Adipocyte (in vitro differentiated cells): Measurements from ENCODE around the gene HACL1.

Experiments
- DNase-seq: peaks from one replicate; pipeline ENCODE4 v3.0.0-alpha.2; 2015; ENCODE audit warnings: low read depth
- H3K27me3 ChIP-seq: replicated peaks from 2 replicates; pipeline ENCODE4 v1.7.0; 2013; ENCODE audit warnings: mild to moderate bottlenecking, low read length, moderate library complexity; ENCODE audit not compliant: control insufficient read depth, insufficient read depth
- H3K36me3 ChIP-seq: 2 replicates; pipeline ENCODE4 v1.7.0; 2013; ENCODE audit warnings: low read length, mild to moderate bottlenecking, moderate library complexity; ENCODE audit not compliant: control insufficient read depth, insufficient read depth, severe bottlenecking
- H3K4me1 ChIP-seq: 2 replicates; pipeline ENCODE4 v1.7.0; 2013; ENCODE audit warnings: mild to moderate bottlenecking, low read length, moderate library complexity; ENCODE audit not compliant: control insufficient read depth, insufficient read depth
- H3K4me3 ChIP-seq: 2 replicates; pipeline ENCODE4 v1.7.0; 2013; ENCODE audit warnings: mild to moderate bottlenecking, low read length, moderate library complexity
- H3K9ac ChIP-seq: 2 replicates; pipeline ENCODE4 v1.7.0; 2013; ENCODE audit warnings: mild to moderate bottlenecking, low read length, moderate library complexity
- H3K9me3 ChIP-seq: 2 replicates; pipeline ENCODE4 v1.7.0; 2013; ENCODE audit warnings: mild to moderate bottlenecking, low read length, moderate library complexity; ENCODE audit not compliant: control insufficient read depth

The HACL1 gene

DNA sequence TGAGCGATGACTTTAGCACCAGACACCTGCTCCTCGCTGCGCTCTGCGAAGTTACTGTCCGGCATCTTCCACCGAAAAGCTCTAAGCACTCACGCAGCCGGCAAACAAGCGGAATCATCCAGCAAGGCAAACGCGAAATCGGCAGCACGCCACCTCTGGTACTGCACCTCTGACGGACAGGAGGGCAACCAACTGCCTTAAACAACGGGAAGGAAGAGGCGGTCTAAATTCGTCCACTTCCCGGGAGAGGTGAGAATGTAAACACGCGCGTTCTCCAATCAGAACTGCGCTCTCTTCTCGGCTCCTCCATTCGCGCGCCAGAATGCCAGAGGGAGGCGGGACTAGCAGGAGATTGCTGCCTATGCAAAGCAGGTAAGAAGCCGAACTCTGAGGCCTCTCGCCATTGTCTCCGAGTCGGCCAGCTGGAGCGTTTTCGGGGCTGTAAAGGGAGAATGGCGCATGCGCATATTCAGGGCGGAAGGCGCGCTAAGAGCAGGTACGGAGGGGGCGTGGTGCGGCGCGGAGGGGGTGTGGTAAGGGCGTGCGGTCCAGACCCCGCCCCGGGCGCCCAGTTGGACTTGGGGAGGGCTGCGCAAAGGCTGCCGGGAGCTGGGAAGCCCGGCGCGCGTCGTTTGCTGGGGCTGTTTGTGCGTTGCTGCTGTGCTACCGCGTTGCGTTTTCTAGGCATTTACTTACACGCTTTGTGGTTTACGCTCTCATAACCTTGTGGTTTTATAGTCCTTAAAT is at the start of gene HACL1, which contains the start of gene BTD:
Gene HACL1 (minus strand): TSS at position 171 of the 747 bp plus-strand sequence. CDS start 106 bp downstream, at position 65.
Gene BTD (plus strand): TSS at position 347 of the 747 bp plus-strand sequence. CDS start 33,695 bp downstream, outside the sequence.
- peaks cover 43% of the 10 kb centered on the region for H3K4me1 ChIP-seq
- DNase-seq = peak; percentile 99
- peak within 1 kb of the TSS; percentile 89 for H3K9ac ChIP-seq
- peaks cover 32% of the 10 kb centered on the region for H3K36me3 ChIP-seq
- peak within 1 kb of the TSS; percentile 95 for H3K4me3 ChIP-seq
- no peaks in the 10 kb centered on the region for H3K9me3 ChIP-seq
- no peaks in the 10 kb centered on the region for H3K27me3 ChIP-seq

- H3K9me3 ChIP-seq = no peaks in the 10 kb centered on the region
- DNase-seq = no peak
- no peaks in the 10 kb centered on the region for H3K36me3 ChIP-seq
- no peak overlapping the region for H3K9ac ChIP-seq
- no peaks in the 10 kb centered on the region for H3K27me3 ChIP-seq
- peaks cover 36% of the 10 kb centered on the region for H3K4me1 ChIP-seq
- H3K4me3 ChIP-seq = no peak overlapping the region
Measured at GRCh38 chr3:15649858-15650257, 48.5 kb upstream of the HACL1 start.

- Histone ChIP-seq H3K27me3 (no peaks in the 10 kb centered on the region), H3K9ac (no peak overlapping the region), H3K9me3 (no peaks in the 10 kb centered on the region), H3K4me1 (peaks cover 36% of the 10 kb centered on the region), H3K4me3 (no peak overlapping the region), H3K36me3 (peaks cover 5% of the 10 kb centered on the region)
- DNase-seq = no peak
Measured at GRCh38 chr3:15649341-15649740, 48.0 kb upstream of the HACL1 start.

- Histone ChIP-seq H3K4me3 (peak overlapping the region; percentile 40), H3K4me1 (peaks cover 36% of the 10 kb centered on the region), H3K36me3 (peaks cover 7% of the 10 kb centered on the region), H3K9me3 (no peaks in the 10 kb centered on the region), H3K9ac (peak overlapping the region; percentile 76), H3K27me3 (no peaks in the 10 kb centered on the region)
- peak; percentile 66 for DNase-seq
Measured at GRCh38 chr3:15647611-15648167, 46.3 kb upstream of the HACL1 start.

DNA sequence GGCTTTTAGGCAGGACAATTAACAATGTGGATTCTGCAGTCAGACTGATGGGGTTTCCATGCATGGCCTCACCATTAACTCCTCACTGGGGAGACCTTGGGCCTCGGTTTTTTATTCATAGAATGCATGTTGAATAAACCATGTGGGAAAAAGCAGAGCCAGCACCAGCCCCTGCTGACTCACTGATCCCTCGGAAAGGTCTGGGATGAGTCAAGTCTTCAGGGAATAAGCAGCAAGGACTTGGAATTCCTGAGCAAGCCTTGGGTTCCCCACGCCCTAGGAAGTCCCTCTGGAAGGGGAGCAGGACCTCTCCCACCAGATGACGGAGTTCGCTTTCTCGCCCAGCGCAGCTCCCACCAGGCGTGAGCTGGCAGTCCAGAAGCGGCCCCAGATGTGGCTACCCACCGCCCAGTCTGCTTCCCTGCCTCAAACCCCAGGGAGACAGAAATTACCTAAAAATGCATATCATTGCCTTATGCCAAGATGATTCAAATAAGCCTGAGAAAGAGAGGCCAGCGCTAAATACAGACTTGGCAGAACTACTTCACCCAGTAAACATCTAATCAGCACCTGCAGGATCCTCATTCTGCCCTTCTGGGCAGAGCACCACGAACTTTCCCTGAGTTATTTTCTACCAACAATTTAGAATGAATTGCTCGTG is 45.6 kb upstream of the HACL1 start:
- H3K9ac ChIP-seq = peak overlapping the region; percentile 76
- H3K4me1 ChIP-seq = peaks cover 36% of the 10 kb centered on the region
- peak; percentile 95 for DNase-seq
- H3K4me3 ChIP-seq = peak overlapping the region; percentile 40
- H3K27me3 ChIP-seq = no peaks in the 10 kb centered on the region
- H3K36me3 ChIP-seq = peaks cover 11% of the 10 kb centered on the region
- no peaks in the 10 kb centered on the region for H3K9me3 ChIP-seq

DNA sequence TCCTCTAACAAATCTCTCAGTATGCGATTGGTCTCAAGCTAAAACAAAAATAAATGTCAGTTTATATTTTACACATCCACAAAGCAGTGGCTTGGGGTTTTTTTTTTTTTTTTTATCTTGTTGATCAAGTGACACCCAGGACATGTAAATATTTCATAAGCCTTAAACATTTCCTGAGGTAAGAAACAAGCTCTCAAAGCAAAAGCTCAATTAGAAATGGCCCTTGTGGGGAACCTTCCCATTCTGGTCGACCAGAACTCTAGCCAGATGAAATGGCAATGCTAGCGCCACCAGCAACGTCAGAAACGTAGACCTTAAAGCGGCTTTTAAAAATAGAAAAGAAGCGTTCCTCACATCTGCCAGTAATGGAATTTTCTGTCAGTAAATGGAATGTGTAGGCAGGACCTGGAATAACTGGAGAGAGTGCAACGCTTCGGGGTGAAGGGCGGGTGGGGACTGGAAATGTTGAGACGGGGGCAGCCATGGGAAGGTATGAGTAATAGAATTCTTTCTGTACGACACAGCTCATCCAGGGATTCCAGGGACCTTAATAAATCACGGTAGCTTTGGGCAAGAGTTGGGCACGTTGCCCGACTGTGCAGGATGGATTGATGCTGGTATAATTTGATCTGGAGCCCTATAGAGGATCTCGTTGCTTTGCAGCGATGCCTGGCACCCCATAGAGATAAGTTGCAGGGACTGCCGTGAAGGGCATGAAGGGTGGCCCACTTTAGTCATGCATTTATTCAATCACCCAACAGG is 44.6 kb upstream of the HACL1 start:
- Histone ChIP-seq H3K4me3 (peak overlapping the region; percentile 40), H3K4me1 (peaks cover 36% of the 10 kb centered on the region), H3K36me3 (peaks cover 14% of the 10 kb centered on the region), H3K27me3 (no peaks in the 10 kb centered on the region), H3K9ac (peak overlapping the region; percentile 76), H3K9me3 (no peaks in the 10 kb centered on the region)
- peak; percentile 91 for DNase-seq

- DNase-seq = no peak
- Histone ChIP-seq H3K36me3 (peaks cover 14% of the 10 kb centered on the region), H3K9ac (peak overlapping the region; percentile 65), H3K9me3 (no peaks in the 10 kb centered on the region), H3K4me3 (no peak overlapping the region), H3K27me3 (no peaks in the 10 kb centered on the region), H3K4me1 (peaks cover 36% of the 10 kb centered on the region)
Measured at GRCh38 chr3:15645246-15645645, 43.9 kb upstream of the HACL1 start.

- H3K4me3 ChIP-seq = no peak overlapping the region
- DNase-seq = peak; percentile 40
- no peaks in the 10 kb centered on the region for H3K9me3 ChIP-seq
- no peak overlapping the region for H3K9ac ChIP-seq
- peaks cover 30% of the 10 kb centered on the region for H3K4me1 ChIP-seq
- H3K27me3 ChIP-seq = no peaks in the 10 kb centered on the region
- peaks cover 9% of the 10 kb centered on the region for H3K36me3 ChIP-seq
Measured at GRCh38 chr3:15638891-15639262, 37.5 kb upstream of the HACL1 start.

DNA sequence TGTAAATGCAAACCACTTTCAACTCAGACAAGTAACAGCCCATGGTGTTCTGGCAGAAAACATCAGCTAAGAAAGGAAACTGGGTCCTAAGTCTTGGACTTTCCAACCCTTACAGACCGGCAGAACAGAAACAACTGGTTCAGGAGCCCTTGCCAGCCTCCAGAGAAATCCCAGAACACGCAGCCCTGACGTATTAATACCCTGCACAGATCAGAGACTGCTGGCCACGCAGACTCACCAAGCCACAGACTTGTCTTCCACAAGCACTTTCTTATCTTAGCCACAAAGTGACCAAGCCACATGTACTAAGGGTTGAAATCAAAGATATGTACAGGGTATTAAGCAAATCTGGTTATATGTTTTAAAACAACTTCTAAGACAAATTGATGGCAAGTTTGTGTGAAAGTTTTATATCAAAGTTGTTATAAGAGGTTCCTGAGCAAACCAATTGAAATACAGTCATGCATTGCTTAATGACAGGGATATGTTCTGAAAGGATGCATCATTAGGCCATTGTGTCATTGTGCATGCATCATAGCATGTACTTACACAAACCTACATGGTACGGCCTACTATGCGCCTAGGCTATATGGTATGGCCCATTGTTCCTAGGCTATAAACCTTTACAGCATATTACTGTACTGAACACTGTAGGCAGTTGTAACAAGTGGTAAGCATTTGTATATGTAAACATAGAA is 37.0 kb upstream of the HACL1 start:
- Histone ChIP-seq H3K9me3 (no peaks in the 10 kb centered on the region), H3K36me3 (peaks cover 9% of the 10 kb centered on the region), H3K4me3 (no peak overlapping the region), H3K27me3 (no peaks in the 10 kb centered on the region), H3K4me1 (peaks cover 35% of the 10 kb centered on the region), H3K9ac (no peak overlapping the region)
- DNase-seq = peak; percentile 36

DNA sequence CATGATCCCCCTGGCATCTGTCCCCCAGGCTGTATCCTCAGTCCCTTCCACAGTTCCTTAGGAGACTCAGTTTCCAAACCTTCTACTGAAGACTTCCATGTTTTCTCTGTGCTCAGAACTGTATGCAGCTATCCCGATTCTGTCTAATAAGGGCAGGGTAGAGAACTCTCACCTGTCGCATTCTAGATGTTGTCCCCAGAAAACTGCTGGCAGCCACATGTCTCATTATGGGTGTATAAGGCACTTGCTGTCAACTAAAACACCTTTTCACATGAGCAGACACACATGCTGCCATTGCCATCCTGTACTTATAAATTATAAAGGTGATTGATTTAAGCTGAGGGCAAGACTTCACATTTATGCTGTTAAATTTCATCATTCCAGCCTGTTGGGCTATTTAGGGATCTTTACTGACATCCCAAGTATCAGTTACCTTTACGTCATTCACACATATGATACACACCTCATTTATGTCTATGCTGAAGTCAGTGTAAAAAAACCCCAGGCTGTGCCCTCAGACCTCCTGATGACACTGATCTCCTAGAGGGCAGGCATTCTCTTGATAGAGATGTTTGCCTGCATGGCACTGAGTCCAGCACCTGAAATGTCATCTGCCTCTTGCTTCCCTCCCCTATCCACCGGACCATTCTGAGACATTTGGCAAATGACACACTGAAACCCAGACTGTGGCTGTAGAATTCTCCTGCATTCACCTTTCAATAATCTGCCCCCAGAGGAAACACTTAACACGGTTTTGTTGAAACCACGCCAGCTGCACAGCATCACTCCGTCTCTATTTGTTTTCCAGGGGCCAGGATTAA is 36.0 kb upstream of the HACL1 start:
- Histone ChIP-seq H3K4me3 (no peak overlapping the region), H3K4me1 (peaks cover 37% of the 10 kb centered on the region), H3K9ac (no peak overlapping the region), H3K27me3 (no peaks in the 10 kb centered on the region), H3K9me3 (no peaks in the 10 kb centered on the region), H3K36me3 (peaks cover 9% of the 10 kb centered on the region)
- DNase-seq = no peak
